Skeletal muscle satellite cell (primary cell): ENCODE results near the gene CHST13. TPM values are rescaled to one million over a fixed set of nuclear protein-coding genes. Genes with fewer than 3 reads are reported as not detected.
"Not testable (repeated sequence)": the region's sequence is repeated elsewhere in the genome, so short reads cannot be mapped to it uniquely, and the experiment has no call there.

Experiments
- H3K27me3 ChIP-seq: 2 replicates; pipeline ENCODE4 v1.7.0; 2013; ENCODE audit warnings: low read length; ENCODE audit not compliant: control insufficient read depth, insufficient read depth
- H3K36me3 ChIP-seq: 2 replicates; pipeline ENCODE4 v1.7.0; 2013; ENCODE audit warnings: mild to moderate bottlenecking, control low read depth, low read length; ENCODE audit not compliant: insufficient read depth
- H3K4me1 ChIP-seq: 2 replicates; pipeline ENCODE4 v1.7.0; 2013; ENCODE audit warnings: low read length; ENCODE audit not compliant: control insufficient read depth, insufficient read depth
- H3K4me2 ChIP-seq: 2 replicates; pipeline ENCODE4 v1.7.0; 2013; ENCODE audit warnings: mild to moderate bottlenecking, low read length
- H3K4me3 ChIP-seq: 2 replicates; pipeline ENCODE4 v1.7.0; 2013; ENCODE audit warnings: low read length
- H3K9ac ChIP-seq: 2 replicates; pipeline ENCODE4 v1.7.0; 2013; ENCODE audit warnings: mild to moderate bottlenecking, low read depth, low read length, moderate library complexity
- H3K9me3 ChIP-seq: replicated peaks from 2 replicates; pipeline ENCODE4 v1.7.0; 2013; ENCODE audit warnings: mild to moderate bottlenecking, control low read depth, low read length
- small RNA-seq: library from RNA; depleted of rRNA; stranded (forward); fragments of <200 nt; gene quantifications from one replicate; pipeline ENCODE3, GENCODE V24; 2012

Gene CHST13

GRCh38 chr3:126571078-126571477 lies 47.1 kb downstream of the CHST13 start:
- Histone ChIP-seq H3K27me3 (peaks cover 29% of the 10 kb centered on the region), H3K9me3 (no peaks in the 10 kb centered on the region), H3K4me2 (no peak overlapping the region)

GRCh38 chr3:126573492-126574117 lies 49.6 kb downstream of the CHST13 start:
- H3K9ac ChIP-seq: no peak overlapping the region
- no peak overlapping the region for H3K4me3 ChIP-seq
- peaks cover 11% of the 10 kb centered on the region for H3K27me3 ChIP-seq
- no peaks in the 10 kb centered on the region for H3K36me3 ChIP-seq
- H3K4me1 ChIP-seq: no peaks in the 10 kb centered on the region
- no peak overlapping the region for H3K4me2 ChIP-seq
- H3K9me3 ChIP-seq: no peaks in the 10 kb centered on the region

More at GRCh38 chr3:126571078-126571477, 47.1 kb downstream of the CHST13 start:
- H3K36me3 ChIP-seq: no peaks in the 10 kb centered on the region
- no peak overlapping the region for H3K4me3 ChIP-seq
- no peak overlapping the region for H3K9ac ChIP-seq
- no peaks in the 10 kb centered on the region for H3K4me1 ChIP-seq

DNA sequence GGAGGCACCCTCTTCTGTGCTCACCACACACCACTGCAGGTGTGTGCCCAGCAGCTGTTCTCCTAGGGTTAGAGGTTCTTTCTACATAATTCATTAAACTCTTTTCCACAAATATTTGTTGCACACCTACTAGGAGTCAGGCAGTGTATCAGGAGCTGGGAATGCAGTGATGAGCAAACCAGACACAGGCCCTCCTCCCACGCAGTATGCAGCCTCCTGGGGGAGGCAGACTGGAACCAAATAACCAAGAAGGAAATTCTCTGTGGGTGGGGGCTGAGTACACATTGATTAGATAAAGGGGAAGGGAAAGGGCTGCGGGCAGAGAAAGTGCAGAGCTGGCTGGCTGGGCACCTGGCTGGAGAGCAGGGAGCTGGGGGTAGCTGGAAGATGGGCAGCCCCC lies 53.3 kb downstream of the CHST13 start:
- Histone ChIP-seq H3K36me3 (no peaks in the 10 kb centered on the region), H3K27me3 (peaks cover 11% of the 10 kb centered on the region), H3K4me1 (no peaks in the 10 kb centered on the region), H3K4me2 (no peak overlapping the region), H3K9ac (no peak overlapping the region), H3K9me3 (no peaks in the 10 kb centered on the region), H3K4me3 (no peak overlapping the region)

DNA sequence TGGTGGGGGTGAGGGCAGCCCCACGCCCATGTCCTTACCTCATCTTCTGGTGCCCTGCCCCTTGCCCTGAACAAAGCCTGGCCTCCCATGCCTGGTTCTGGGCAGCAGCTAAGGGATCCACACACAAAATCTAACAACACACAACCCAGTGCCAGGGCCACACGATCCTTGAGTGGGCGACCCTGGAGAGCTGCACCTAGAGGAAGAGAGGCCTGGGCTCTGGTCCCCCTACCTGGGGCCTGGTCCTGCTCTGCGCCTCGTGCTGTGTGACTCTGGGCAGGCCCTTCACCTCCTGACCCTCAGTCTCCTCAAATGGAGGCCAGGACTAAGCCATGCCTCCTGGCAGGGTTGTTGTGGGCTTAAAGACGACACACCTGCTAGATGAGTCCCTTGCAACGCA lies 54.7 kb downstream of the CHST13 start:
- Histone ChIP-seq H3K9me3 (no peaks in the 10 kb centered on the region), H3K9ac (no peak overlapping the region), H3K4me2 (no peak overlapping the region), H3K27me3 (peaks cover 16% of the 10 kb centered on the region), H3K36me3 (no peaks in the 10 kb centered on the region), H3K4me1 (no peaks in the 10 kb centered on the region), H3K4me3 (no peak overlapping the region)

- Histone ChIP-seq H3K4me3 (no peak overlapping the region), H3K4me1 (no peaks in the 10 kb centered on the region), H3K36me3 (no peaks in the 10 kb centered on the region), H3K4me2 (no peak overlapping the region), H3K9ac (no peak overlapping the region), H3K27me3 (peaks cover 15% of the 10 kb centered on the region), H3K9me3 (no peaks in the 10 kb centered on the region)
Measured at GRCh38 chr3:126580746-126581145, 56.8 kb downstream of the CHST13 start.

DNA sequence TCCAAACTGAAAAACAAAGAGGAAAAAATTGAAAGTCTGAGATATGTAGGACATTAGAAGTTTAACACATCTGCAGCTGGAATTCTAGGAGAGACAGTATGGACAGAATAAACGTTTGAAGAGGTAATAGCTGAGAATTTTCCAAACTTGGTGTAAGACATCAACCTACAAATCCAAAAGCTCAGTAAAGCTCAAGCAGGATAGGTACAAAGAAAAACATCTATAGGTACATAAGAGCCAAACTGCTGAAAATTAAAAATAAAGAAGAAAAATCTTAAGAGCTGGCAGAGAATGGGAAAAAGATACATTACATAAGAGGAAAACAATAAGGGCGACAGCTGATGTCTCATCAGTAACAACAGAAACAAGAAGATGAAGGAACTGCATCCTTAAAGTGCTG lies 57.6 kb downstream of the CHST13 start:
- H3K4me3 ChIP-seq: no peak overlapping the region
- H3K27me3 ChIP-seq: peaks cover 15% of the 10 kb centered on the region
- H3K4me1 ChIP-seq: no peaks in the 10 kb centered on the region
- no peak overlapping the region for H3K9ac ChIP-seq
- H3K36me3 ChIP-seq: no peaks in the 10 kb centered on the region
- no peak overlapping the region for H3K4me2 ChIP-seq
- H3K9me3 ChIP-seq: no peaks in the 10 kb centered on the region

DNA sequence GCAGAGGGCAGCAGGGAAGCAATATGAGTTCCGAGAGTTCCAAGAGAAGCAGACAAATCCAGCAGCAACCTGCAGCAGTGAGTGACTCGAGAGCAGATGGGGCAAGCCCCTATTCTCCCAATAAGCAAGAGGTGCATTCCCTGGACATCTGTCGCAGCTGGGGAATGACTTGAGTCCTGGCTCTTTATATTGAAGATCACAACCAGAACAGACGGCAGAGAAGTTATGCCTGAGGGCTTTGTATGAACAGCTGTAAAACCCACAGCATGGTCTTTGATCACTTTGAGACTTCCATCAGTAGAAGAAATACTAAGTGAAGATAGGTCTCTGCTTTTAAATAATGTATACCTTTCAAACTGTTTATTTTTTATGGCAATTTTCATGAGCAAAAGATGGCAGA lies 58.4 kb downstream of the CHST13 start:
- no peak overlapping the region for H3K4me2 ChIP-seq
- H3K4me1 ChIP-seq: no peaks in the 10 kb centered on the region
- H3K27me3 ChIP-seq: peaks cover 15% of the 10 kb centered on the region
- H3K4me3 ChIP-seq: no peak overlapping the region
- no peak overlapping the region for H3K9ac ChIP-seq
- no peaks in the 10 kb centered on the region for H3K36me3 ChIP-seq
- H3K9me3 ChIP-seq: no peaks in the 10 kb centered on the region

- not testable (repeated sequence) for H3K9ac ChIP-seq, H3K9me3 ChIP-seq, H3K4me1 ChIP-seq, H3K36me3 ChIP-seq, H3K4me2 ChIP-seq, H3K4me3 ChIP-seq, H3K27me3 ChIP-seq
Measured at GRCh38 chr3:126591515-126591914, 67.6 kb downstream of the CHST13 start.

Small RNA genes within 50 kb of the gene (small RNA-seq; reads per million reads assigned to genes)
- not detected for gene RNA5SP138
